Activated effector memory CD4-positive, alpha-beta T cell treated with anti-CD3 and anti-CD28 coated beads, Interleukin-2, amount 50 U/mL, for 16 hours (primary cell): ENCODE results near the gene SRSF4.
"Not testable (repeated sequence)": the region's sequence is repeated elsewhere in the genome, so short reads cannot be mapped to it uniquely, and the experiment has no call there.

Experiments used
- DNase-seq: peaks from one replicate; pipeline ENCODE4 v3.0.0-alpha.2; 2020

The SRSF4 gene

DNA sequence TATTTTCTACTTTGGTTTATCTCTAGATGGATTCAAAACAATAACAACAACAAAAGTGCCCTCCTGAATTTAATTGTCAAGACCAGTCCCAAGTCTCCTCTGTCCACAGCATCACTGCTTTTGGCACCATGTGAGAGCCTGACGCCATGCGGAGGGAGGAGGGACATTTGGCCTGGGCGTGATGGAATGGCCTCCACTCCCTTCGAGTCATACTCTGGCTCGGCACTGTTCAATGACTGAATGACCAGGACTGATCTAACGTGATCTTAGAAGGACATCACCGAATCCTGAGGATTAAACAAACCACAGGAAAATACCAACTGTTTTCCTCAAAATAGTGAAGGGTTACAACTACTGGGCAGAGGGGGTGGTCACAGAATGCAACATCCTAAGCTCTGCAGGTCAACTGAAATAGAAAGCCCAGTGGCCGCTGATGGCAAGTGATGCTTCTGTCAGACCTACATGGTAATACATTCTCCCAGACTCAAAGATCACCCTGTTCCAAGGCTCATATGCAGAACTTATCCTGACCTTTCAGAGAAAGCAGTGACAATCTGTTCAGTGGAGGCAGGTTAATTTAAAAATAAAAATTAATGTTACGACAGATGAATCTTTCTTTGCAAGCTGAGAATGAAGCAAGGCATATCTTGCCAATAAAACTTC is 19.1 kb downstream of the SRSF4 start:
- DNase-seq = no peak

DNA sequence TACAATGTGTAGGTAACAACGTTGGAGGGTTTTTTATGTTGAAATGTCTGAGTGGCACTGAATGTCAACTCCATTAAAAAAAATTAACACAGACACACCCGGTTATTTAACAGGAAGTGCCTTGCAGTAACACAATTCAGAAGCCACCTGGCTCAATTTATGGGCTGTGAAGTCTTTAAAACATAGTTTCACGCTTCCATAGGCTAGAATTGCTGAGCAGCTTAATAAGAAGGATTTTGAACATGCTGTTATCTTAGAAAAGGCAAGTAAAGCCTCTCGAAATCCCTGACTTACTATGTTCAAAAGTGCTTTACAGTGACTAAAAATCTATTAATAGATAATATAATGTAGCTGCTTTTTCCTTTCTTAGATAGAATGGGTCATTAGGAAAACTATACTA is 19.7 kb downstream of the SRSF4 start:
- DNase-seq = no peak

DNA sequence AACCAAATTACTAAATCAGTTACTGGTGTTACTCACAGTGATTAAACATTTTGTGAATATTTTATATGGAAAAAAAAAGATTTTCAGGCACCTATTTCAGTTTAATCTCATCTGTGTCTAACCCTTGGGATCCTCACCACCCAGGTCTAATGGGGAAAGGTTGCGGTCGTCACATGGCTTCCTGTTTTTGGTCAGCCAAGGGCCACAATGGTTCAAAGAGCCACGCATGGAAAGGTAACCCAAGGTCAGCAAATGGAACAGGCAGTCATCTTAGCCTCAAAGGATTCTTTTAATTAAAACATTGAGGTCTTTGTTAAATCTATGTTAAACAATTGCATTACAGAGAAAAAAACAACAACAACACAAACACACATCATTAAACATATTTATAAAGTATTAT is 21.9 kb downstream of the SRSF4 start:
- DNase-seq = no peak

DNA sequence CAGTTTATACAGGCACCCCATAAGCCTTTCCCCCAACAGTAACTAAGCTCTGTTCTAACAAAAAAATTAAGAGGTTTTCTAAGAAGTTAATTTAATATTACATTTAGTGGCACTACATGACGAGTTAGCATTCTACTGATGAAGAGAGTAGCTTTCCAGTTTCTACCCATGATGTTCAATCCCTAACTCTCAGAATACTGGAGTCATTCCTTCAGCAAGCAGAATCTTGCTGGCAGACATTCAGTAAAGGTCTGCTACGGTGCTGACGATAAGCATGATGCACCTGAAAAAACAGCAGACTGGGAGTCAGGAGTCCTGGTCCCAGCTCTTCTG is 24.5 kb downstream of the SRSF4 start:
- no peak for DNase-seq

- DNase-seq = no peak
Measured at GRCh38 chr1:29156543-29157268, 25.0 kb downstream of the SRSF4 start.

DNA sequence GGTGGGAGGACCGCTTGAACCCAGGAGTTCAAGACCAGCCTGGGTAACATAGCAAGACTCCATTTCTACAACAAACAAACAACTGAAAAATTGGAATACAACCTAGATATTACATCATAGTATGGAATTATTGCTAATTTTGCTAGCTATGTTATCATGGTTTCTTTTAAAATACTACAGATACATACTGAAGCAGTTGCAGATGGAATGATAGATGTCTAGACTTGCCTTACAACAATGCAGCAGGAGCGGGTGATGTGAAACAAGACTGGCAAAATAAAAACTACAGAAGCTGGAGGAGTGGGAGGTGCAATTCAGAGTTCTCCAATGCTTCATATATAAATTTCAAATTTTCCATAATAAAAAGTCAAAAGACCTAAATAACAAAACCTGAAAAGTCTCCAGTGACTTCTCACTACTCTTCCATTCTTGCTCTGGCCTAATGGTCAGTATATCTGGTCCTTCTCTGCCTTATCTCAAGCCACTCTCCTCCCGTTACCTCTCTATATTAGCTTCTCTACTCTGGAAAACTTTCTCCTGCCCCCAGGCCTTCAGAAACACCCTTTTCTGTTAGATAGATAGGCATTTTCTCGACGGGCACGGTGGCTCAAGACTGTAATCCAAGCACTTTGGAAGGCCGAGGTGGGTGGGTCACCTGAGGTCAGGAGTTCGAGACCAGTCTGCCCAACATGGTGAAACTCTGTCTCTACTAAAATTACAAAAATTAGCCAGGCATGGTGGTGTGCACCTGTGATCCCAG is 29.5 kb downstream of the SRSF4 start:
- no peak for DNase-seq

GRCh38 chr1:29150346-29150745 is 31.4 kb downstream of the SRSF4 start:
- not testable (repeated sequence) for DNase-seq

GRCh38 chr1:29148656-29149491 is 32.8 kb downstream of the SRSF4 start:
- DNase-seq = no peak

GRCh38 chr1:29145739-29146437 is 35.8 kb downstream of the SRSF4 start:
- no peak for DNase-seq

GRCh38 chr1:29144178-29144577 is 37.5 kb downstream of the SRSF4 start:
- DNase-seq = no peak

DNA sequence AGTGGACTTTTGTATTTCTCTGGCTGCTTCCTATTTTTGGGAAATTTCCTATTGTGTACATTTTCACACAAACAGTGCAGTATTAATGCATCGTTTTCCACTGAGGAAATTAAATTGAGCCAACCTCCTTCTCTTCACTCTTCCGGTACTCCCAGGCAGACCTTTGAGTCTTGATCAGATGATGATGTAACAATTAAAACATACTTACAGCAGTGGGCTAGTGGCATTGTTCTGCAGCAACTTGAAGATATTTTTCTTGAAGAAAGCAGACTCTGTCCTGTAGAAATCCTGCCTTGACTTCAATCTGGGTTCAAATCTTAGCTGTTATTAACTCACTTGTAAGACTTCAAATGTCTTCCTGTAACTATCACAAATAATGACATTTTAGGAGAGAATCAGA is 39.0 kb downstream of the SRSF4 start:
- no peak for DNase-seq

DNA sequence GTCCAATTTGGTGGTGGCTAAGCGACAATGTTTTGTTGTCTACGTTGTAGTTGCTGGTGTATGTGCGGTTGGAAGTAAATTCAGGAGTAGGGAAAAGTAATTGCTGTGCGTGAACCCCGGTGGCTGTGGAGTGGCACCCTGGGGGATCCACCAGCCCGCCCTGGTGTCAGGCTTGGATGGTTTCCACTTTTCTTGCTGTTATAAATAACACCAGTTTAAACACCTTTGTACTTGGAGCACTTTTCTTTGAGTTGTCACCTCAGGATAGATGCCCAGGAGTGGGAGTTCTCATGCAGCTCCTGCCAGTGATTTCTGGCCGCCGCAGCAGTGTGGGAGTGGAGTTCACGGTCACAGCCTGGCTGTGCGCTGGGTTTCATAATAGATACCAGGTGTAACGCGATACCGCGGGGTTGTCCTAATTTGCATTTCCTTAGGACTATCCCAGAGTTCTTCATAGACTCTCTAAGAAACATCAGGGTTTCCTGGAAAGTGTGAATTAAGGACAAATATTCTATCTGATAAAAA is 45.2 kb downstream of the SRSF4 start:
- no peak for DNase-seq

- DNase-seq = no peak
Measured at GRCh38 chr1:29134695-29135028, 47.0 kb downstream of the SRSF4 start.

DNA sequence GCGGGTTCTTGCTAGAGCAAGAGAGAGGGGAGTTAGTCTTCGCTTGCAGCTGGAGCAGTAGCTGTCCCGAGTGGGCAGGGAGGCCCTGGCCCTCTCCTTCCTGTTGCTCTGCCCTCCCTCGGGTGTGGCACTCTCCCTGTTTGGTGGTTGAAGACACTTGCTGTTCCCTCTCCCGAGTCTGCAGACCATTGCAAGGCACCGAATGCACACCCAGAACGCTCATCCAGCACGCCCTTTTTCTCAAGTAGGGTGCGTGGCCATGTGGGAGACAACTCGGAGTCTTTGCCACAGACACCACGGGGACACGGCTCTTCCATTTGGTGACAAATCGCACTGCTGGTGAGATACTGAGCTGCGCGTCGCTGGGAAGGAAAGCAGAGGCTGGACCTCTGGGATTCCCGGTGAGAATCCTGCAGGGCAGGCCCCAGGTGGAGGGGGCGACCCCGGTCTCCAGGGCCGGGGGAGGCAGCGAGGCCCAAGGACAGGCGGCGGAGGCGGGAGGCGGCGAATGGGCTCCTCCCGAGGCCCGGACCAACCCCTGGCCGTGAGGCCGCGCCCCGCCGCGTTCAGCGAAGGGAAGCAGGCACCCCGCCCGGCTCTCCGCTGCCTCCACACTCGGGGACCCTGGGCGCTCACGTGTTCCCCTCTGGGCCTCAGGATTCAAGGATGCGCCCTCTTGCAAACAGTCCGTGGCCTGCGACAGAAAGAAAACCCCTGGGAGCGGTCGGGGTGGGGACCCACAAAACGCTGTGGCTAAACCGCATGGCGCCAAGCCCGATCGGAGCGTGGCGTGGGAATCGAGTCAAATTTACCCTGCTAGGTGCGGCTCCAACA is 47.6 kb downstream of the SRSF4 start:
- DNase-seq = no peak

- not testable (repeated sequence) for DNase-seq
Measured at GRCh38 chr1:29131056-29131455, 50.6 kb downstream of the SRSF4 start.

GRCh38 chr1:29129916-29130315 is 51.8 kb downstream of the SRSF4 start:
- no peak for DNase-seq

- no peak for DNase-seq
Measured at GRCh38 chr1:29128739-29129138, 53.0 kb downstream of the SRSF4 start.

GRCh38 chr1:29126198-29126597 is 55.5 kb downstream of the SRSF4 start:
- DNase-seq = no peak

DNA sequence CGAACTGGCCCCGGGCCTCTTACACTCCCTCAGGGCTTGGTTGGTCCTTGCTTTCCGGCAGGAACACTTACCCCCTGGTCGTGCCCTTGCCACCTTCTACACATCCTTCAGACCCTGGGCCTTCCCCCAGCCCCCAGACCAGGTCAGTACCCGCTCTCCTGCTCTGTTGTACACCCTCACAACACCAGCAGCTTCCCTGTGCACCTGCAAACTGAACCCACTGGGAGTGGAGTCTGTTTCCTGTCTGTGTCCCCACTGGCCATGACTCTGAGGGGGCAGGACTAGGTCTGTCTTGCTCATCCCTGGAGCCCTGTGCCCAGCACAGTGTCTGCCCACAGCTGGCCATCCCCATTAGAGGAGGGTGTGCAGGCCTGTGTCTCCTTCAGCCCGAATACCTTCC is 55.9 kb downstream of the SRSF4 start:
- DNase-seq = no peak

DNA sequence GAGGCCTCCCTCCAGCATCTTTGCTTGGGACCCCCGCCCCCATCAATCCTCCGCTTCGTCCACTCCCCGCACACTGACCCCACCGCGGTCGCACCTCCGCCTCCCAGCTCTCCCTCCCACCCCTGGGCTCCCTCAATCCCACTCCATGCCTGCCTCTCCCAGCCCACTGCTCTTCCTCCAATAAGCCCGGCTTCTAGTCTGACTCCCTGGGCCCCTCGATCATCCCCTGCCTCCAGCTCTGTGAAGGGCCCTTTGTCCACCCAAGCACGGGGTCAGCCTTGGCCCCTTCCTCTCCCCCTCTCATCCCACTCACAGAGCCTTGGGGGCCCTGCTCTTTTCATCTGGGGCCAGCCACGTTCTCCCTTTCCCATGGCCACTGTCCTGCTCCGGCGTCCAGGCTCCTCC is 56.5 kb downstream of the SRSF4 start:
- no peak for DNase-seq
